Stimulated activated CD4-positive, alpha-beta T cell treated with anti-CD3 and anti-CD28 coated beads, Interleukin-12 subunit alpha, Interleukin-12 subunit beta, amount 100 ng/mL, for 48 hours (primary cell): ENCODE data around the gene CPNE7.
"Not testable (repeated sequence)": the region's sequence is repeated elsewhere in the genome, so short reads cannot be mapped to it uniquely, and the experiment has no call there.

Experiments used
- DNase-seq, 3 donors: peaks; one replicate each; pipeline ENCODE4 v3.0.0-alpha.2; 2020; ENCODE audit warnings: low read depth in 2 of 3, low spot score in 1 of 3

CPNE7 gene

DNA sequence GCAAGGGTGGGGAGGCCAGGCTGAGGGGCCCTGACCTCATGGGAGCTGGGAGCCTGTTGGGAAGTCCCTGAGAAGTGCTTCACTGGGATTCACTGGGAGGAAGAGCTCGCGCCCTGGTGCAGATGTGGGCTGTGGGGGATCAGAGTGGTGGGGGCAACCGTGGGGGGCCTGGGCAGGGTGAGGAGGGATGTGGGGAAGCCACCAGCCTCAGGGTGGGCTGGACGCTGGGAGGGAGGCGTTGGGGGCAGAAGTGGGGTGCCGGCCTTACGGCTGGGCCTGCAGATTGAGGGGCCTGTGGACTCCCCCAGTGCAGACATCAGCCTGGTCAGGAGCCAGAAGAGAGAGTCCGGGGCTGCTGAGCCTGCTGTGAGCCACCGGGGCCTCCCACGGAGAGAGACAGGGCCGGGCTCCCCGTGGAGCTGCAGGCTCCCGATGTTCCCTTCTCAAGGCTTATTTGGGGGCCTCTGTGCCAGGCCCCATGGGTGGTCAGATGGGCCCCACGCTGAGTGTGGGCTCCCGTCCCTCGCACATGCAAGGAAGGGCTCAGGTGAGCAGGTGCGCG lies 45.7 kb downstream of the CPNE7 start:
- DNase-seq: no peak

GRCh38 chr16:89621698-89622409 lies 46.3 kb downstream of the CPNE7 start:
- DNase-seq: no peak

- no peak for DNase-seq
Measured at GRCh38 chr16:89623511-89624261, 48.1 kb downstream of the CPNE7 start.

DNA sequence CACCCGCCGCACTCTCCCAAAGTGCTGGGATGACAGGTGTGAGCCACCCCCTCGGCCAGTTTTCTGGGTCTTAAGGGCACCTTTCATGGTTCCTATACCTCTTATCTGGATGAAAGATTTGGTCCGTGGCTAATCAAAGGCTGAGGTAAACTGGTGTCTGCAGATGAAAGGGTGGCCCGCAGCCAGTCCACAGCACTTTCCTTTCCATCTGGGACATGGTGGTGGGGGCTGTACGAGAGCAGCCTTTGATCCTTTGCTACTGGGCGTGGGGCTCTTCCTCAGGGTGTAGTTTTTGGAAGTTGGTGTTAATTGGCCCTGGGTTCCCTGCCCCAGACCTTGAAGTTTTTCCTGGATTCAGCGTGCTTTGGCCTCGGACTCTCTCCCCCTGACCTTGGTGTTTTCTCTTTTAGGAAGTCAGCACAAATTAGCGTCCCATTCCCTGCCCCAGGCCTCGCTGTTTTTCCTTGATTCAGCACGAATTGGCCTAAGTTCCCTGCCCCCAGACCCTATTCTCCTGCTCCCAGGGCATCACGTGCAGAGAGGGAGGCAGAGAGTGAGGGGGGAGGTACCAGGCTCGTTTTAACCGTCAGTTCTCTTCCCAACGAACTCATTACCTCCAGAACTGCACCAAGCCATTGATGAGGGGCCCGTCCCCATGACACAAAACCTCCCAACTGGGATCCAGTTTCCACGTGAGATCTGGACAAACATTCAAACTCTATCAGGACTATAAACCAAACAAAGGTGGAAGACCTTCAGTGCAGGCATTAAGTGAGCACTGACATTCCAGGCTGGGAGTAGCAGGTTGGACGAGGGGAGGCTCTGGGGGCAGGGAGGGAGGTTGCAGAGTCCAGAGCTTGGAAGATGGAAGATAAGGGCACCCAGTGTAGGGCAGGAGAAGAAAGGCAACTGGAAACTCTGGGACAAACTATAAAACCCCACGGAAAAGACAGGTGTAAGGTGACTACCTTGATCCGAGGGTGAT lies 49.5 kb downstream of the CPNE7 start:
- DNase-seq: no peak

DNA sequence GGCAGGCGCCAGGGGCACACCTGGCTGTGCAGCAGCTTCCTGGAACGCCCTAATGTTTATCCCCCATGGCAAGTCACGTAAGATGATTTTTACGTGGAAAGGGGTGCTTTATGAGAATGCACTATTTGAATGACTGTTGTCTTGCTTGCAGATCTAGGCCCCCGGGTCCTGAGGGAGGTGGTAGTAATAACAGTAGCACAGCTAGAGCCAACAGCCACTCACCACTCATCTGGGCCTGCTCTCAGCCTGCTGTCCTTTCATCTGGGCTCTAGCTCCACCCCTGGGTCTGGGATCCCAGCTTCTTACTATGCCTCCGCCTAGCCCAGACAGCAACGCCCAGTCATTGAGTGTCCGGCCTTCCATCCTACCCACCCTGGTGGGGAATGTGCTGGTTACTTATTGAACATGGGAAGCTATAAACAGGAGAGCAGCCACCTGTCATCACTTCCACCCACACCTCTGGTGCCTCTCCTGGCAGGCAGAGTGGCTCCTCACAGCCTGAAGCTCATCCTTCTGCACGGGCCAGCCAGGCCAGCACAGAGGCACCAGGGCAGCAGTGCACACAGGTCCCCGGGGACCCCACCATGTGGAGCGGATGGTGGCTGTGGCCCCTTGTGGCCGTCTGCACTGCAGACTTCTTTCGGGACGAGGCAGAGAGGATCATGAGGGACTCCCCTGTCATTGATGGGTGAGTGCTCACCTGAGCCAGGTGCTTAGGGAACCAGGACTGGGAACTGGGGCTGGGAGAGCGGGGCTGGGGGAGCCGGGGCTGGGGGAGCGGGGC lies 54.5 kb downstream of the CPNE7 start:
- no peak for DNase-seq

DNA sequence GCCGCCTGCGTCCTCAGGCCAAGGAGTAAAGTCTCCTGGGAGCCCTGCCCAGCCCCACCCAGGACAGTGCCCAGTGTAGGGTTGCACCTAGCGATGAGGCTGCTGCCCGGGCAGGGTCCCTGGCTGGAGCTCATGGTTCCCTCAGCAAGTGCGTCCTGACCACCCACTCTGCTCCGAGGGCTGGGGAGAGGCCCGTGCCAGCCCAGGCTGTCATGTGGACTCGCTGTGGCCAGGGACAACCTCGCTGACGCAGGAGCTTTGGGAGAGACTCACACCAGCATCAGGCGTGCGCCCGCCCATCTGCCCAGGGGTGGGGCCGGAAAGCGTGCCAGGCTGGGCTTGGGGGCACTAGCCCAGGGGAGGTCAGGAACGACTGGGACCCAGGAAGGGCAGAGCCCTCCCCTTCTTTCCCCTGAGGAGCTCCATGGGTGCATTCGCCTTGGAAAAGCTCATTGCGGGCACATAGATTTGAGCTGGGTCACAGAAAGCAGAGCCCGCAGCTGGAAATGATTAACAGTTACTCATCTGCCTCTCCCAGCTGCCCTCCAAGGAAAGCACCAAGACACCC lies 57.6 kb downstream of the CPNE7 start:
- no peak for DNase-seq

DNA sequence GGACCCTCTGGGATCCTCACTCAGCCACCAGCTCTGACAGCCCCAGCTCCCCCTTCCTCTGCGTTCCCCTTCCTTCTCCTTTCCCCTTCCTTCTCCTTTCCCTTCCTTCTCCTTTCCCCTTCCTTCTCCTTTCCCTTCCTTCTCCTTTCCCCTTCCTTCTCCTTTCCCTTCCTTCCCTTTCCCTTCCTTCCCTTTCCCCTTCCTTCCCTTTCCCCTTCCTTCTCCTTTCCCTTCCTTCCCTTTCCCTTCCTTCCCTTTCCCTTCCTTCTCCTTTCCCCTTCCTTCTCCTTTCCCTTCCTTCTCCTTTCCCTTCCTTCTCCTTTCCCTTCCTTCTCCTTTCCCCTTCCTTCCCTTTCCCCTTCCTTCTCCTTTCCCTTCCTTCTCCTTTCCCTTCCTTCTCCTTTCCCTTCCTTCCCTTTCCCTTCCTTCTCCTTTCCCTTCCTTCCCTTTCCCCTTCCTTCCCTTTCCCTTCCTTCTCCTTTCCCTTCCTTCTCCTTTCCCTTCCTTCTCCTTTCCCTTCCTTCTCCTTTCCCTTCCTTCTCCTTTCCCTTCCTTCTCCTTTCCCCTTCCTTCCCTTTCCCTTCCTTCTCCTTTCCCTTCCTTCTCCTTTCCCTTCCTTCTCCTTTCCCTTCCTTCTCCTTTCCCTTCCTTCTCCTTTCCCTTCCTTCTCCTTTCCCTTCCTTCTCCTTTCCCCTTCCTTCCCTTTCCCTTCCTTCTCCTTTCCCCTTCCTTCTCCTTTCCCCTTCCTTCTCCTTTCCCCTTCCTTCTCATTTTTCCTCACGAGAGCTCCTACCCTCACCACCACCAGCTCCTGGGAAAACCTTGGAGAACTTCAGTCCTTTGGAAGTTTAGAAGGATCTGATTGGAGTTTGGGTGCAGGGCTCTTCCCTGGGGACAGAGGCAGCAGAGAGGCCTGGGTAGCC lies 59.2 kb downstream of the CPNE7 start:
- not testable (repeated sequence) for DNase-seq

DNA sequence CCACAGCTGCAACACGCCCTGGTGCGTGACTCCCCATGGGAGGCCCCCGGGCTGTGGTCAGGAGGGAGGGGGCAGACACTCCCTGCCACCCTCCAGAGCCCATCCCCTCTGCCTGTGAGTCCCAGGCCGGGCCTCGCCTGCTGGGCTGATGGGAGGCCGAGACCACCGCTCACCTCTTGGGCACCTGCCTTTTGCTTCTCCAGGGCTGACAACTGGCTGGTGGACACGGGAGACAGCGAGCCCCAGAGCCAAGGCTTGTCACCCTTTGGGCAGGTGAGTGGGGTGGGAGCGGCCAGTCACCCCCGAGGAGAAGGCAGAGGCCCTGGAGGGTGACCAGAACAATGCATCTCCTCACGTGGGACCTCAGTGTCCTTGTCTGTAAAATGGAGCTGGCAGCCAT lies 61.1 kb downstream of the CPNE7 start:
- no peak for DNase-seq

GRCh38 chr16:89637379-89637778 lies 61.8 kb downstream of the CPNE7 start:
- no peak for DNase-seq

DNA sequence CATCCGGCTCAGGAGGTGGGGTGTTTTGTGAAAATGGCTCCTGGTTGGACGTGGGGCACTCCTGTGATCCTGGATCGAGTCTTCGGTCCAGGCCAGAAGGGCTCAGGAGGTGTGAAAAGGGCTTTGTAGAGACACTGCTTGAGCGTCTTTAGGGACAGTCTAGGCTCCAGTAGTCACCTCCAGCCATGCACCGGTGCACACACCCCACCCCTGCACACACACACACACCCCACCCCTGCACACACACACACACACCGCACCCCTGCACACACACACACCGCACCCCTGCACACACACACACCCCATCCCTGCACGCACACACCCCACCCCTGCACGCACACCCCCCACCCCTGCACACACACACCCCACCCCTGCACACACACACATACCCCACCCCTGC lies 62.9 kb downstream of the CPNE7 start:
- no peak for DNase-seq

DNA sequence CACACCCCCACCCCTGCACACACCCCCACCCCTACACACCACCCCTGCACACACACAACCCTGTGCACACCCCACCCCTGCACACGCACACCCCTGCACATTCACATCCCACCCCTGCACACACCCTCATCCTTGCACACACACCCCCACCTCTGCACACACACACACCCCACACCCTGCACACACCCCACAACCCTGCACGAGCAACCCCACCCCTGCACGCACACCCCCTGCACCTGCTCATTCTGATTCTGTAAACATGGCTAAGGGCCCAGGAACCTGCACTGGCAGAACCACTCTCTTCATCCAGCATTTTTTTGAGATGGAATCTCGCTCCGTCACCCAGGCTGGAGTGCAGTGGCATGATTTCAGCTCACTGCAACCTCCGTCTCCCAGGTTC lies 63.8 kb downstream of the CPNE7 start:
- DNase-seq: no peak

GRCh38 chr16:89641458-89642119 lies 66.0 kb downstream of the CPNE7 start:
- no peak for DNase-seq

- no peak for DNase-seq
Measured at GRCh38 chr16:89642574-89642973, 67.0 kb downstream of the CPNE7 start.

GRCh38 chr16:89643769-89644300 lies 68.3 kb downstream of the CPNE7 start:
- DNase-seq: no peak

GRCh38 chr16:89645122-89645521 lies 69.6 kb downstream of the CPNE7 start:
- no peak for DNase-seq

GRCh38 chr16:89646270-89646669 lies 70.7 kb downstream of the CPNE7 start:
- DNase-seq: no peak
